IMR-90 (cell line): Measurements from ENCODE around the gene MYLK4. TPM values are rescaled to one million over a fixed set of nuclear protein-coding genes. Genes with fewer than 3 reads are reported as not detected.
A peak's percentile ranks its signal among the peaks of the same experiment; 100 is the strongest.

Source experiments
- ATAC-seq: fragments of 200-7000 bp; cut with Tn5 transposase; 2 replicates; pipeline ENCODE4 v1.9.1; 2020; ENCODE audit warnings: low read depth, mild to moderate bottlenecking, moderate library complexity
- BruUV-seq: library from RNA; stranded (reverse); fragments of 400-500 nt; replicated peaks from 2 replicates; lab custom pipeline; 2021; lab: Mats Ljungman, UMichigan
- CTCF ChIA-PET: fragments of 300-600 bp; formaldehyde crosslinking; extraction: SDS; loops from one replicate; lab custom pipeline; 2021; ENCODE audit warnings: antibody characterized with exemption; lab: Yijun Ruan, JAX
- POLR2A ChIA-PET: fragments of 300-600 bp; sonication (Branson Sonifier 250); formaldehyde crosslinking; loops from one replicate; lab custom pipeline; 2022; ENCODE audit warnings: antibody characterized with exemption; ENCODE audit not compliant: unreplicated experiment; lab: Charles Lee
- DNase-seq: peaks from one replicate; pipeline ENCODE4 v3.0.0; 2013
- H2AFZ ChIP-seq: replicated peaks from 2 replicates; pipeline ENCODE3; 2013; ENCODE audit warnings: low read length, mild to moderate bottlenecking; ENCODE audit not compliant: poor library complexity
- H2AK5ac ChIP-seq: 2 replicates; pipeline ENCODE4 v1.6.1; 2013; ENCODE audit warnings: low read depth, low read length, inconsistent platforms
- H2AK9ac ChIP-seq: replicated peaks from 2 replicates; pipeline ENCODE3; 2013; ENCODE audit warnings: mild to moderate bottlenecking, low read depth, low read length, moderate library complexity; ENCODE audit not compliant: poor library complexity
- H2BK120ac ChIP-seq: 2 replicates; pipeline ENCODE4 v1.6.1; 2013; ENCODE audit warnings: low read depth, low read length, inconsistent platforms
- H2BK15ac ChIP-seq: 3 replicates; pipeline ENCODE4 v1.6.1; 2013; ENCODE audit warnings: low read depth, low read length, inconsistent platforms
- H2BK20ac ChIP-seq: 2 replicates; pipeline ENCODE4 v1.6.1; 2013; ENCODE audit warnings: low read depth, mild to moderate bottlenecking, inconsistent platforms, low read length, moderate library complexity
- H2BK5ac ChIP-seq: 2 replicates; pipeline ENCODE4 v1.6.1; 2013; ENCODE audit warnings: mild to moderate bottlenecking, low read depth, low read length, inconsistent platforms; ENCODE audit not compliant: poor library complexity, severe bottlenecking
- H3K14ac ChIP-seq: replicated peaks from 2 replicates; pipeline ENCODE4 v1.6.1; 2013; ENCODE audit warnings: low read depth, low read length, inconsistent platforms
- H3K18ac ChIP-seq: 2 replicates; pipeline ENCODE4 v1.6.1; 2013; ENCODE audit warnings: low read depth, low read length, control low read depth
- H3K23ac ChIP-seq: 2 replicates; pipeline ENCODE4 v1.6.1; 2013; ENCODE audit warnings: low read depth, low read length, inconsistent platforms
- H3K27ac ChIP-seq: 2 replicates; pipeline ENCODE4 v1.5.1; 2013; ENCODE audit warnings: mild to moderate bottlenecking, control low read depth, low read length; ENCODE audit not compliant: insufficient read depth
- H3K27me3 ChIP-seq: 2 replicates; pipeline ENCODE4 v1.6.1; 2013; ENCODE audit warnings: low read length; ENCODE audit not compliant: control insufficient read depth, insufficient read depth
- H3K36me3 ChIP-seq: 2 replicates; pipeline ENCODE4 v1.6.1; 2013; ENCODE audit warnings: low read length, mixed read lengths; ENCODE audit not compliant: control insufficient read depth, insufficient read depth
- H3K4ac ChIP-seq: 2 replicates; pipeline ENCODE4 v1.6.1; 2013; ENCODE audit warnings: low read depth, low read length, inconsistent platforms
- H3K4me1 ChIP-seq: 2 replicates; pipeline ENCODE4 v1.6.1; 2013; ENCODE audit warnings: low read length, mixed read lengths; ENCODE audit not compliant: control insufficient read depth, insufficient read depth
- H3K4me2 ChIP-seq: 2 replicates; pipeline ENCODE4 v1.6.1; 2013; ENCODE audit warnings: low read depth, mild to moderate bottlenecking, control low read depth, low read length, moderate library complexity
- H3K4me3 ChIP-seq: 2 replicates; pipeline ENCODE4 v1.5.1; 2013; ENCODE audit warnings: low read depth, mild to moderate bottlenecking, control low read depth, low read length, moderate library complexity; ENCODE audit not compliant: insufficient read depth
- H3K56ac ChIP-seq: 2 replicates; pipeline ENCODE4 v1.6.1; 2013; ENCODE audit warnings: low read length, inconsistent platforms; ENCODE audit not compliant: insufficient read depth; ENCODE audit errors: extremely low read depth
- H3K79me1 ChIP-seq, 2 experiments: 2 replicates each; pipeline ENCODE4 v1.6.1; 2013; ENCODE audit warnings: low read length in 2 of 2, inconsistent platforms in 1 of 2, low read depth in 1 of 2
- H3K9ac ChIP-seq: 2 replicates; pipeline ENCODE4 v1.6.1; 2013; ENCODE audit warnings: low read depth, low read length, control low read depth
- H3K9me1 ChIP-seq: 2 replicates; pipeline ENCODE4 v1.6.1; 2013; ENCODE audit warnings: low read length, inconsistent platforms; ENCODE audit not compliant: insufficient read depth
- H3K9me3 ChIP-seq: 2 replicates; pipeline ENCODE4 v1.6.1; 2013; ENCODE audit warnings: low read length; ENCODE audit not compliant: control insufficient read depth, insufficient read depth
- H4K20me1 ChIP-seq: 2 replicates; pipeline ENCODE4 v1.6.1; 2013; ENCODE audit warnings: low read length, inconsistent platforms; ENCODE audit not compliant: insufficient read depth
- H4K5ac ChIP-seq: 2 replicates; pipeline ENCODE4 v1.6.1; 2013; ENCODE audit warnings: mild to moderate bottlenecking, low read depth, low read length, control low read depth
- H4K8ac ChIP-seq, 2 experiments: 2 replicates each; pipeline ENCODE4 v1.6.1; 2013; ENCODE audit warnings: low read depth in 2 of 2, low read length in 2 of 2, control low read depth in 1 of 2, inconsistent platforms in 1 of 2
- H4K91ac ChIP-seq: 2 replicates; pipeline ENCODE4 v1.6.1; 2013; ENCODE audit warnings: low read depth, low read length, inconsistent platforms; ENCODE audit not compliant: insufficient read depth
- CHD1 ChIP-seq: IDR thresholded peaks from 2 replicates; pipeline ENCODE4 v1.6.1; 2012; ENCODE audit warnings: low read depth, low read length, improper control_type of control experiment
- ELK1 ChIP-seq: fragments of 150-350 bp; IDR thresholded peaks from 2 replicates; pipeline ENCODE4 v1.6.1; 2016; ENCODE audit warnings: low read depth, mild to moderate bottlenecking, low read length, moderate library complexity, borderline replicate concordance
- MXI1 ChIP-seq: IDR thresholded peaks from 2 replicates; pipeline ENCODE4 v1.6.1; 2012; ENCODE audit warnings: low read depth, mild to moderate bottlenecking, low read length, moderate library complexity, borderline replicate concordance
- RAD21 ChIP-seq: IDR thresholded peaks from 2 replicates; pipeline ENCODE4 v1.6.1; 2012; ENCODE audit warnings: low read length, improper control_type of control experiment
- RFX5 ChIP-seq: IDR thresholded peaks from 2 replicates; pipeline ENCODE4 v1.8.0; 2012; ENCODE audit warnings: low read depth, mild to moderate bottlenecking, low read length, moderate library complexity
- WGBS, 2 experiments: methylation state at CpG; one replicate each; pipeline versions ENCODE4 v1.1.5 to v1.1.7; 2013; ENCODE audit warnings: missing lambda C conversion rate in 2 of 2; ENCODE audit not compliant: insufficient read length in 1 of 2; ENCODE audit errors: extremely low coverage in 2 of 2; 5-methylcytosine and 5-hydroxymethylcytosine counted together
- dilution Hi-C: fragments of 300-500 bp; cut with HindIII; formaldehyde crosslinking; loops from one replicate; pipeline ENCODE4 v1.14.3; 2018; ENCODE audit warnings: low sequenced_read_pairs; ENCODE audit not compliant: unreplicated experiment
- in situ Hi-C: fragments of 300-500 bp; cut with MboI; formaldehyde crosslinking; loops from 3 replicates; pipeline ENCODE4 v1.14.3; 2019; ENCODE audit warnings: low sequenced_read_pairs, inconsistent platforms, mixed read lengths
- intact Hi-C: fragments of 100-400 bp; cut with micrococcal nuclease; formaldehyde crosslinking; loops from 2 replicates; pipeline ENCODE4 v1.10.0; 2022
- polyA plus RNA-seq, 3 experiments: library from polyadenylated mRNA; depleted of rRNA; stranded (reverse); fragments of >200 nt; gene quantifications; 2 replicates each; pipeline ENCODE4 v1.2.3, GENCODE V29; 2012; ENCODE audit warnings: low replicate concordance in 1 of 3
- total RNA-seq: library from RNA; depleted of rRNA; stranded (reverse); fragments of >200 nt; gene quantifications from 2 replicates; pipeline ENCODE4 v1.2.3, GENCODE V29; 2012

The MYLK4 gene
- total and polyA plus RNA-seq, 2 of the 4 experiments (the other 2 are of a cell fraction) = under 0.01 to 0.07 TPM

- no peak overlapping the region for H3K18ac ChIP-seq
- H3K36me3 ChIP-seq = no peaks in the 10 kb centered on the region
- H4K20me1 ChIP-seq = no peaks in the 10 kb centered on the region
- H3K4ac ChIP-seq = no peak overlapping the region
- dilution Hi-C loops = no loop called here
- no peaks in the 10 kb centered on the region for H3K9me3 ChIP-seq
- H3K4me1 ChIP-seq = peaks cover 5% of the 10 kb centered on the region; the same call in 1 of the 2 replicates
- H3K4me3 ChIP-seq = no peak overlapping the region
- ATAC-seq (peak; percentile 35; the same call in 1 of the 2 replicates), DNase-seq (peak; percentile 33)
- TF ChIP-seq MXI1 (no peak), RFX5 (no peak), RAD21 (no peak), CHD1 (no peak), ELK1 (no peak)
- WGBS, 2 experiments = 100% methylated on average over 1 of the region's 4 CpGs; no CpG with 5 or more reads in 1 of the 2 experiments
- no peaks in the 10 kb centered on the region for H3K27me3 ChIP-seq
- no peak overlapping the region for H2BK5ac ChIP-seq
- ChIA-PET POLR2A (interaction anchor here (0.6 kb wide), 1 partner anchor 10 kb away, joined by 5 read pairs; no protein-coding TSS in a partner anchor), CTCF (no interaction called here)
- H3K56ac ChIP-seq = no peak overlapping the region
- H4K5ac ChIP-seq = no peak overlapping the region
- H2AFZ ChIP-seq = no peak overlapping the region
- H2AK9ac ChIP-seq = no peak overlapping the region
- no peak overlapping the region for H2BK20ac ChIP-seq
- H2BK15ac ChIP-seq = no peak overlapping the region
- no peak overlapping the region for H4K8ac ChIP-seq
- no peak overlapping the region for H4K91ac ChIP-seq
- H3K23ac ChIP-seq = no peak overlapping the region
- H3K79me1 ChIP-seq = no peaks in the 10 kb centered on the region
- no peak overlapping the region for H3K14ac ChIP-seq
- no peak overlapping the region for H2BK120ac ChIP-seq
- no peak overlapping the region for H3K9ac ChIP-seq
- BruUV-seq = no TSS peak
- no peaks in the 10 kb centered on the region for H3K9me1 ChIP-seq
- H3K4me2 ChIP-seq = no peak overlapping the region
- H3K27ac ChIP-seq = no peak overlapping the region
- in situ Hi-C loops = no loop called here
- no peak overlapping the region for H2AK5ac ChIP-seq
- intact Hi-C loops = no loop called here
These were observed 90.8 kb downstream of the MYLK4 start for GRCh38 chr6:2659882-2660281.
